ENCODE results near the gene SIGLEC10.
"Not testable (repeated sequence)": the region's sequence is repeated elsewhere in the genome, so short reads cannot be mapped to it uniquely, and the experiment has no call there.

Gene SIGLEC10

GRCh38 chr19:51399231-51399630 lies 18.2 kb downstream of the SIGLEC10 start:
- FAIRE-seq (no peak), DNase-seq (ENCODE audit: insufficient read length, low spot score) (no peak)
- no peak for TF ChIP-seq CTCF (IDR thresholded peaks at IDR 0.05; ENCODE audit: insufficient read depth, missing control alignments)

GRCh38 chr19:51398096-51398704 lies 19.2 kb downstream of the SIGLEC10 start:
- peak; percentile 49 for DNase-seq (ENCODE audit: insufficient read length, low spot score)
- peak; percentile 16 for FAIRE-seq
- peak; percentile 63 for TF ChIP-seq CTCF (IDR thresholded peaks at IDR 0.05; ENCODE audit: insufficient read depth, missing control alignments)

- DNase-seq (ENCODE audit: insufficient read length, low spot score); FAIRE-seq: not testable (repeated sequence)
These were observed 20.0 kb downstream of the SIGLEC10 start for GRCh38 chr19:51397453-51397852.

GRCh38 chr19:51396175-51396574 lies 21.3 kb downstream of the SIGLEC10 start:
- no peak for FAIRE-seq
- no peak for TF ChIP-seq CTCF (IDR thresholded peaks at IDR 0.05; ENCODE audit: insufficient read depth, missing control alignments)
- DNase-seq (ENCODE audit: insufficient read length, low spot score): no peak

GRCh38 chr19:51394050-51394836 lies 23.2 kb downstream of the SIGLEC10 start:
- peak; percentile 26 for TF ChIP-seq CTCF (IDR thresholded peaks at IDR 0.05; ENCODE audit: insufficient read depth, missing control alignments)
- FAIRE-seq (no peak), DNase-seq (ENCODE audit: insufficient read length, low spot score) (peak; percentile 80)

- FAIRE-seq (no peak), DNase-seq (ENCODE audit: insufficient read length, low spot score) (no peak)
- no peak for TF ChIP-seq CTCF (IDR thresholded peaks at IDR 0.05; ENCODE audit: insufficient read depth, missing control alignments)
These were observed 24.7 kb downstream of the SIGLEC10 start for GRCh38 chr19:51392701-51393100.

GRCh38 chr19:51391073-51391611 lies 26.3 kb downstream of the SIGLEC10 start:
- FAIRE-seq (no peak), DNase-seq (ENCODE audit: insufficient read length, low spot score) (no peak)
- TF ChIP-seq CTCF (IDR thresholded peaks at IDR 0.05; ENCODE audit: insufficient read depth, missing control alignments): no peak

Measured in D721Med (cell line).